BE2C (cell line): ENCODE measurements around the gene ANGPTL2.

Experiments used
- DNase-seq: peaks from one replicate; pipeline ENCODE4 v3.0.0-alpha.2; 2020
- H3K27me3 ChIP-seq: fragments of 250-450 bp; sonication (Bioruptor Pico); 2 replicates; pipeline ENCODE4 v1.5.1; 2020; ENCODE audit warnings: mild to moderate bottlenecking
- H3K36me3 ChIP-seq: fragments of 250-450 bp; sonication (Bioruptor Pico); 2 replicates; pipeline ENCODE4 v1.5.1; 2020; ENCODE audit warnings: mild to moderate bottlenecking
- H3K4me1 ChIP-seq: fragments of 250-450 bp; sonication (Bioruptor Pico); 2 replicates; pipeline ENCODE4 v1.5.1; 2020
- H3K4me3 ChIP-seq: 2 replicates; pipeline ENCODE4 v1.5.1; 2011; ENCODE audit warnings: low read depth, low read length
- H3K9me3 ChIP-seq: fragments of 250-450 bp; sonication (Bioruptor Pico); 2 replicates; pipeline ENCODE4 v1.5.1; 2020
- CTCF ChIP-seq: IDR thresholded peaks from 2 replicates; pipeline ENCODE4 v1.5.1; 2012; ENCODE audit warnings: mild to moderate bottlenecking, low read depth, low read length

Gene ANGPTL2

GRCh38 chr9:127096208-127096607 lies 26.2 kb downstream of the ANGPTL2 start:
- Histone ChIP-seq H3K4me1 (no peaks in the 10 kb centered on the region), H3K27me3 (no peaks in the 10 kb centered on the region), H3K4me3 (no peak overlapping the region), H3K9me3 (no peaks in the 10 kb centered on the region), H3K36me3 (no peaks in the 10 kb centered on the region)
- TF ChIP-seq CTCF = no peak
- DNase-seq = no peak

- Histone ChIP-seq H3K27me3 (no peaks in the 10 kb centered on the region), H3K4me1 (no peaks in the 10 kb centered on the region), H3K9me3 (no peaks in the 10 kb centered on the region), H3K36me3 (no peaks in the 10 kb centered on the region), H3K4me3 (no peak overlapping the region)
- TF ChIP-seq CTCF = no peak
- no peak for DNase-seq
These were observed 27.0 kb downstream of the ANGPTL2 start for GRCh38 chr9:127095411-127095810.

- H3K4me1 ChIP-seq = no peaks in the 10 kb centered on the region
- H3K4me3 ChIP-seq = no peak overlapping the region
- no peak for DNase-seq
- no peaks in the 10 kb centered on the region for H3K27me3 ChIP-seq
- no peaks in the 10 kb centered on the region for H3K36me3 ChIP-seq
- no peaks in the 10 kb centered on the region for H3K9me3 ChIP-seq
- no peak for TF ChIP-seq CTCF
These were observed 29.0 kb downstream of the ANGPTL2 start for GRCh38 chr9:127093319-127094020.

GRCh38 chr9:127092041-127092608 lies 30.3 kb downstream of the ANGPTL2 start:
- H3K4me3 ChIP-seq = no peak overlapping the region
- DNase-seq = no peak
- H3K4me1 ChIP-seq = no peaks in the 10 kb centered on the region
- no peak for TF ChIP-seq CTCF
- H3K27me3 ChIP-seq = no peaks in the 10 kb centered on the region
- H3K36me3 ChIP-seq = no peaks in the 10 kb centered on the region
- no peaks in the 10 kb centered on the region for H3K9me3 ChIP-seq

GRCh38 chr9:127091526-127091925 lies 30.9 kb downstream of the ANGPTL2 start:
- Histone ChIP-seq H3K4me1 (no peaks in the 10 kb centered on the region), H3K9me3 (no peaks in the 10 kb centered on the region), H3K36me3 (no peaks in the 10 kb centered on the region), H3K4me3 (no peak overlapping the region), H3K27me3 (no peaks in the 10 kb centered on the region)
- DNase-seq = no peak
- no peak for TF ChIP-seq CTCF

- DNase-seq = no peak
- Histone ChIP-seq H3K4me3 (no peak overlapping the region), H3K4me1 (no peaks in the 10 kb centered on the region), H3K9me3 (no peaks in the 10 kb centered on the region), H3K27me3 (no peaks in the 10 kb centered on the region), H3K36me3 (no peaks in the 10 kb centered on the region)
- TF ChIP-seq CTCF = no peak
These were observed 32.0 kb downstream of the ANGPTL2 start for GRCh38 chr9:127090341-127090985.
